NCI-H1105 treated with DMSO at 0.1 percent for 48 hours (cell line): ENCODE results near the gene GSK3B.

ENCODE experiments used
- DNase-seq: peaks from one replicate; lab custom pipeline; 2025; lab: John Stamatoyannopoulos, UW

The GSK3B gene

DNA sequence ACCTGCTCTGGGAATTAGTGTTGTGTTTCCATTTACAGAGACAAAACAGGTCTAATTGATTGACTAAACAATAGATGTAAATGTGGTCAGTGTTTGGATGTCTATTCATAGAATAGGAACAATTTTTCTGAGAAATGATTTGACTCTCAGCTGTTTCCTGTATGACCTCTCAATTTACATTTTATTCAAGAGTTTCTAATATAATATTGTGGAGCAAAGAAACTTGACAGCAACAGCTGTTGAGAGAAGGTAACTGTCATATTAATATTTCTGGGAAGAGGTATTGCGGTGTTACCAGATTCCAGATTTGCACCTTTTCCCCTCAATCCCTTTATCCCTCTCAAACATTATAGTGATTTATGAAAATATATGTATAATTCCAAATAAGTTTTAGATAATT is 316.1 kb downstream of the GSK3B start:
- no peak for DNase-seq

DNA sequence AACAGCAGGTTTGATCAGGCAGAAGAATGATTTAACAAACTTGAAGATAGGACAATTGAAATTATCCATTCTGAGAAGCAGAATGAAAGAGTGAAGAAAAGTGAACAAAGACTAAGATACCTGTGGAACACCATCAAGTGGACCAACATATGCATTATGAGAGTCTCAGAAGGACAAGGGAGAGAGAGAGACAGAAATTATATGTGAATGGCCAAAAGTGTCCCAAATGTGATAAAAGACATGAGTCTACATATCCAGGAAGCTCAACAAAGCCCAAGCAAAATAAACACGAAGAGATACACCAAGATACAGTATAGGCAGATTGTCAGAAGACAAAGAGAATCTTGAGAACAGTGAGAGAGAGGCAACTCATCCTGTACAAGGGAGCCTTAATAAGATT is 317.9 kb downstream of the GSK3B start:
- no peak for DNase-seq

DNA sequence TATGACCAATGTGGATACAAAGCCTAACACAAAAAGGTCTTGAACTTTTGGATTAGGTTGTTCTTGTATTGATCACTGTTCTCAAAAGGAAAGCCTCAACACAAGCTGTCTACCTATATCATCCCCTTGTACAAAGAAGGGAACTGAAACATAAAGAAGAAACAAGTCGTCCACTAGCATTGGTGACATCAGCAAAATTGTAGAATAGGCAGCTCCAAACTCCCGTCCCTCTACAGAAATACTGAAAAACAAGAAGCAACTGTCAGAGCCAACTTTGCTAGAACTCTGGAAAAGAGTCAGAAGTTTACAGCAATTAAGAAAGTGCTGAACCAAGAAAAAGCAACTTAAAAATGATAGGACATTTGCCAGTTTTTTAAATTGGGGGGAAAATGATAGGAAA is 319.8 kb downstream of the GSK3B start:
- DNase-seq = no peak
